ENCODE data around the gene NOC2L. TPM values are rescaled to one million over a fixed set of nuclear protein-coding genes. Genes with fewer than 3 reads are reported as not detected.
"Not testable (repeated sequence)": the region's sequence is repeated elsewhere in the genome, so short reads cannot be mapped to it uniquely, and the experiment has no call there.

Gene NOC2L
- total RNA-seq, 2 experiments from 2014 or later, result 68.9 to 103 TPM

DNA sequence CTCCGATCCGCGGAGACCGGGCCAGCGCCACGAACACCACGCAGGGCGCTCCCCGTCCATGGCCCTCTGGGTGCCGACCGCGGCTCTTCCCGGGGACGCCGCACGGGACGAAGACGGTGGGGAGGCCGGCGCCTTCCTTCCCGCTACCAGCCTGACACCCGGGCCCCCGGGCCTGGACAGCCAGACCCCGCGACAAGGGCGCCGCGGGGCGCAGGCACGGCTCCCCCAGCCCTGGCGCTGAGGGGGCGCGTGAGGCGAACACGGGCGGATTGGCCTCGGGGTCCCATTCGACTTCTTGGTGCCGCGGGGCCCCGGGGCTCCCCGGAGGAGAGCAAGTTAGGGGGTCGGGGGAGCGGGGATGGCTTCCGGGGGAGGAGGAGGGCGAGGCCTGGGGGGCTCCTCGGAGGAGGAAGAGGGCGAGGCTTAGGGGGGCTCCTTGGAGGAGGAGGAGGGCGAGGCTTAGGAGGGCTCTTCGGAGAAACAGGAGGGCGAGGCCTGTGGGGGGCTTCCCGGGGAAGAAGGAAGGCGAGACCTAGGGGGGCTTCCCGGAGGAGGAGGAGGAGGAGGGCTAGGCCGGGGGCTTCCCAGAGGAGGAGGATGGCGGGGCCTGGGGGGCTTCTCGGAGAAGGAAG lies 791 bp upstream of the NOC2L start:
- CTCF ChIA-PET, result interaction anchor here (1.4 to 1.9 kb wide), 5 partner anchors 17 to 55 kb away, joined by 3 to 11 read pairs (median 6); no protein-coding TSS in a partner anchor
- Mint-ChIP-seq H3K9me3 (ENCODE audit: low read depth) (no peaks in the 10 kb centered on the region), H3K36me3 (peaks cover 9% of the 10 kb centered on the region), H3K4me1 (peaks cover 16% of the 10 kb centered on the region), H3K27ac (peak overlapping the region; percentile 56), H3K4me3 (peak overlapping the region; percentile 81), H3K27me3 (no peaks in the 10 kb centered on the region)
- DNase-seq (no peak), ATAC-seq (peak; percentile 13)

DNA sequence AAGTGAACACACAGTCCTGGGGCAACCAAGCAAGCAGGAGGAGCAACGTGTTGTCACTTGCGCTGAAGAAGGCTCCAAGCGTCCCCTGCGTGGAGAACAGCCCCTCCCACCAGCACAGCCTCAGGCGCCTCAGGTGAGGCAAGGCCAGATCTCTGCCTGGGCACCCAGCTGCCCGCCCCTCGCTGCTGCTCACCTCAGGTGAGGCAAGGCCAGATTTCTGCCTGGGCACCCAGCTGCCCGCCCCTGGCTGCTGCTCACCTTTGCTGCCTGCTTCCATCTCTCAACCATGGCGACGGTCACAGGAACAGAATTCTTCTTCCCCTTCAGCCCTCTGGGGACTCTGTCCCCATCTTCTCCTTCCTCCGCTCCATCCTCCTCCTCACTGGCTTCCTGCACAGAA lies 2.4 kb downstream of the NOC2L start:
- Mint-ChIP-seq H3K4me1 (peaks cover 14% of the 10 kb centered on the region), H3K27ac (no peak overlapping the region), H3K4me3 (no peak overlapping the region), H3K9me3 (ENCODE audit: low read depth) (no peaks in the 10 kb centered on the region), H3K27me3 (no peaks in the 10 kb centered on the region), H3K36me3 (peaks cover 15% of the 10 kb centered on the region)
- ATAC-seq (no peak), DNase-seq (no peak)
- CTCF ChIA-PET, result no interaction called here

DNA sequence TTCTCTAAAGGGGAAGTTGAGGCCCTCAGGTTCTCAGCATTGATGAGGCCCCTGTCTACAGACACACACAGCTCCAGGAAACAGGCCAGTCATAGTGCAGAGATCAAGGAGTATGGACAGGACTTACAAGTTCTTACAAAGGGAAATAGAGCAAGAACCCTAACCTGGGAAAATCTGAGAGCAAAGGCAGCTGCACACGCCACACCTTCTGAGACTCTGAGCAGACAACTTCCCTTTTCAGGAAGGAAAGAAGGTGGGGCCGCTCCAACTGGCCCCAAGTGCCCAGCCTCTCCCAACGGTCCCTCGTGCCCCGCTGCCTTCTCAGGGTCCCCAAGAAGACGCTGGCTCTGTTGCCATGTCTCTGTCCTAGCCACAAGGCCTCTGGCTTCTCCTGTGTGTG lies 3.6 kb downstream of the NOC2L start:
- ATAC-seq (no peak), DNase-seq (no peak)
- Mint-ChIP-seq H3K9me3 (ENCODE audit: low read depth) (no peaks in the 10 kb centered on the region), H3K27me3 (no peaks in the 10 kb centered on the region), H3K4me3 (no peak overlapping the region), H3K36me3 (peaks cover 22% of the 10 kb centered on the region), H3K4me1 (peaks cover 11% of the 10 kb centered on the region), H3K27ac (no peak overlapping the region)
- CTCF ChIA-PET, result no interaction called here

DNA sequence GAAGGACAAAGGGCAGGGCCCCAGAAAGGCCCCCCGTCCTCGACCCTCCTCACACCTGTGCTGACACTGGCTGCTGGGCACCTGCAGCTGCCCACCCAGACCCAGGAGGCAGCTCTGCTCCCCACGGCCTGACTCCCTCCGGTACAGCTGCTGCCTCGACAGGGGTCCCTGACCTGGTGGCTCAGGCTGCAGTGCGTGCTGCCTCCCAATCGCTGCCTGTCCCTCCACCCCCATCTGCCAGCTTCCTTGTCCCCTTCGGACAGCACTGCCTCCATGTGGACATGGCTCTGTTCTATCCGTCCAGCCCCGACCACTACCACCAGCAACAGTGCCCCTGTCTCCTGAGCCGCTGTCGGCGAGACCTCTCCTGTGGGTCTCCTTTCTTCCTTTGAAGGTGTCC lies 4.1 kb downstream of the NOC2L start:
- DNase-seq, result no peak
- Mint-ChIP-seq H3K4me3 (no peak overlapping the region), H3K27ac (no peak overlapping the region), H3K27me3 (no peaks in the 10 kb centered on the region), H3K36me3 (peaks cover 26% of the 10 kb centered on the region), H3K4me1 (peaks cover 11% of the 10 kb centered on the region), H3K9me3 (ENCODE audit: low read depth) (no peaks in the 10 kb centered on the region)
- ATAC-seq, result no peak
- CTCF ChIA-PET, result no interaction called here

DNA sequence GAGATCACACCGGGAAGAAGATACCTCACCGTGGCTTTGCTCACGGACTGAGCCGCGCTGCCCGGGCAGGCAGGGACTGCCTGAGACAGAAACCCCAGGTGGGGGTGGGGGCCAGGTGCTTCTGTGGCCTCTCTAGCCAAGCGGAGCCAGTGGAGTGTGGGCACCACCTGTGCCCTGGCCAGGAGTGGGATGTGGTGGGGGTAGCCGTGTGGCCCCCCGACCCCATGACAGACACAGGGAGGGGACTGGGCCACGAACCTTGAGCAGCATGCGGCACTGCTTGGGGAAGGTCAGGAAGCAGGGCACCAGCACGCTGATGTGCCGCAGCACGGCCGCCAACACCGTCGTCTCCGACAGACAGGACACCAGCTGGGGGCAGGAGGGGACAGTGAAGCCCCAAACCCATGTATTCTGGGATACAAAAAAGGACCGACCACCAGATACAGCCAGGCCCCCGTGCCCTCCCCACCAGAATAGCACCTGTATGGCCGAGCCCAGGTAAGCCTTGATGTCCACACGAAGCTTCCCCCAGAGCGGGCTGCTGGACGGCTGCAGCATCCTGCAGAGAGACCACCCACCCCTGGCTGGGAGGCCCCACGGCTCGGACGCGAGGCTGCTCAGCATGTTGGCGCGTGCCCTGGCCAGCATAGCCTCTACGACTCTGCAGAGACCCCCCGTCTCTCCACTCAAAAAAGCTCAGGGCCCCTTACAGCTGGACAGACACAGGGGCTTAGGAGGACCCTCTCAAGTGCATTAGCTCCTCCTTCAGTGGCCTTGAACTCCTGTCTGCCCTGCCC lies 5.3 kb downstream of the NOC2L start:
- no peaks in the 10 kb centered on the region for H3K27me3 Mint-ChIP-seq
- H3K27ac Mint-ChIP-seq, result no peak overlapping the region
- DNase-seq, result no peak
- peaks cover 32% of the 10 kb centered on the region for H3K36me3 Mint-ChIP-seq
- no peak for ATAC-seq
- H3K4me3 Mint-ChIP-seq, result no peak overlapping the region
- CTCF ChIA-PET, result interaction anchor here (0.6 kb wide), 1 partner anchor 49 kb away, joined by 3 read pairs; no protein-coding TSS in a partner anchor
- H3K4me1 Mint-ChIP-seq, result peaks cover 9% of the 10 kb centered on the region
- H3K9me3 Mint-ChIP-seq (ENCODE audit: low read depth), result no peaks in the 10 kb centered on the region

DNA sequence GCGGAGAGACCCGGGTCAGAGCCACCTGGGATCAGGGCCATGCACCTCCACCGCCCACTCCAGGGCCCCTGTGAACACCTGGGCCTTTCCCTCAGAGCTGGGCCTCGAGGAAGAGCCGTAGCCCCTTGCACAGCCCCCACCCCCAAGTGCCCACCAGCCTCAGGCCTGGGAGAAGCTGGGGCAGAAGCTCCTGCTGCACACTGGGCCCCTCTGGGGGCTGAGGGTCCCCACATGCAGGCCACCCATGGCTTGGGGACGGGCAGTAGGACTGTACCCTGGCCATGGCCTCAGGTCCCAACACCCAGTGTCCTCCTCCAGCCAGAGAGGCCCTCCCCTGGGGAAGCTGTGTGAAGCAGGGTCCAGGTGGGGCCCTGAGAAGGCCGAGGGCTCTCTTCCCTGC lies 6.5 kb downstream of the NOC2L start:
- no peak overlapping the region for H3K4me3 Mint-ChIP-seq
- ATAC-seq (no peak), DNase-seq (no peak)
- H3K9me3 Mint-ChIP-seq (ENCODE audit: low read depth), result no peaks in the 10 kb centered on the region
- no peaks in the 10 kb centered on the region for H3K27me3 Mint-ChIP-seq
- peaks cover 3% of the 10 kb centered on the region for H3K4me1 Mint-ChIP-seq
- H3K27ac Mint-ChIP-seq, result no peak overlapping the region
- CTCF ChIA-PET, result no interaction called here
- H3K36me3 Mint-ChIP-seq, result peaks cover 31% of the 10 kb centered on the region

DNA sequence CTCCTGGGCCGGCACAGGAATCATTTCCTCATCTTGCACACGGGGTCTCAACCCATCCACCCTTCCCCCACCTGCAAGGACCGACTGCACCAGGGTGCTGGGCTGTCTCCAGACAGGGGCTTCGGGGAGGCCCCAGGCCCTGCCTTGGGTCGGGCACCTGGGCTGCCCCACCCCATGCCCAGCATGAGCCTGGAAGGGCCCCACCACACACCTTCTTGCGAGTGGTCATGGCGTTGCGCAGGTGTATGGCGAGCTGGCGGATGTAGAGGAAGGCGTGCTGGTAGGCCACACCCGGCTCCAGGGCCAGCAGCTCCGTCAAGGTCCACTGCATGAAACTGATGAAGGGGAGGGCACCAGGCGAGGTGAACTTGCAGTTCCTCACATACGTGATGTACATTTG lies 6.9 kb downstream of the NOC2L start:
- no peaks in the 10 kb centered on the region for H3K4me1 Mint-ChIP-seq
- no peaks in the 10 kb centered on the region for H3K9me3 Mint-ChIP-seq (ENCODE audit: low read depth)
- H3K4me3 Mint-ChIP-seq, result no peak overlapping the region
- H3K36me3 Mint-ChIP-seq, result peaks cover 30% of the 10 kb centered on the region
- CTCF ChIA-PET, result no interaction called here
- ATAC-seq, result no peak
- no peak overlapping the region for H3K27ac Mint-ChIP-seq
- DNase-seq, result no peak
- no peaks in the 10 kb centered on the region for H3K27me3 Mint-ChIP-seq

DNA sequence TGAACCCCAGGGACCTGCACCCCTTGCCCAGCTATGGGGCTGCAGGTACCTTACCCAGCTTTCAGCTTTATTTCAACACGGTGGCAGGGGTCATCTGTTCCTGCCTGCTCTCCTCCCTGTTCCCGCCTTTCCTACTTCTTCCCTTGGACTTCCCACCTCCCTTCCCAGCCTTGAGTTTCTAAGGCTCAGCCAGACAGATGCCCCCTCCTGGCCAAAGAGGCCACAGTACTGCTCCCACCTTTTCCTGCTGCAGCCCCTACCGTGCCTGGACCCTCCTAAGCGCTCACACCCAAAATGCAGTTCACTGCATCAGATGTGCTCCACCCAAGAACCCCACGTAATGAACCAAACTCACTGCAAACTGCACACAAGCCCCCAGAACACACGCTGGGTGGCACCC lies 7.7 kb downstream of the NOC2L start:
- no peak for DNase-seq
- no peak overlapping the region for H3K27ac Mint-ChIP-seq
- CTCF ChIA-PET, result no interaction called here

DNA sequence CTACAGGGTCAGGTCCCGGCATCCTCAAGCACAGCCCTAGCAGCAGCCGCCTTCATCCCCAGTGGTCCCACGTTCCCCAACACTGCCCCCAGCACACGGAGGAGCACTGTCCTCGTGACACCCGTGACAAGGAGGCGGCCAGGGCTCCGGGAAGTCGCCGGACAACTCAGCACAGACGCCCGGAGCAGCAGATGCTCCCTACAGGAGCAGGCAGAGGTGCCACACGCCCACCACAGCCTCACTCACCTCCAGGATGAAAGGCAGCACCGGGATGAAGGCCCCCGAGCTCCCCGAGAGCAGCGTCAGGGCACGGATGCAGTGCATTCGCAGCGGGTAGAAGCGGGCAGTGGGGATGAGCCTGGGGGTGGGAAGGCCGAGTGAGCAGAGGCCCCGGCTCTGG lies 8.2 kb downstream of the NOC2L start:
- Mint-ChIP-seq H3K27ac (no peak overlapping the region), H3K27me3 (no peaks in the 10 kb centered on the region), H3K4me1 (no peaks in the 10 kb centered on the region), H3K4me3 (no peak overlapping the region), H3K36me3 (peaks cover 33% of the 10 kb centered on the region), H3K9me3 (ENCODE audit: low read depth) (no peaks in the 10 kb centered on the region)
- CTCF ChIA-PET, result no interaction called here
- no peak for DNase-seq
- ATAC-seq, result no peak

More for the DNA sequence above, 7.7 kb downstream of the NOC2L start:
- Mint-ChIP-seq H3K4me1 (no peaks in the 10 kb centered on the region), H3K36me3 (peaks cover 31% of the 10 kb centered on the region), H3K9me3 (ENCODE audit: low read depth) (no peaks in the 10 kb centered on the region), H3K4me3 (no peak overlapping the region), H3K27me3 (no peaks in the 10 kb centered on the region)
- no peak for ATAC-seq

DNA sequence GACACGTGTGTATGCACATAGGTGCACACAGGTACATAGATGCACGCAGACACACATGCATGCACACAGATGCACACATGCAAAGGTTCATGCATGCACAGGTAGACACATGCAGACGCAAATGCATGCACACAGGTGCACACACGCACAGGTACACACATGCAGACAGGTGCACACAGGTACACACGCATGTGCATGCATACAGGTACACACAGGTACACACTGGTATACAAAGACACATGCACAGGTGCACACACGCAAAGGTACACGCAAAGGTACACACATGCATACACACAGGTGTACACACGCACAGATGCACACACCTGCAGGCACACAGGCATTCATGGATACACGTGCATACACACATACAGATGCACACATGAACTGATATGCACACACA lies 8.8 kb downstream of the NOC2L start:
- no peak overlapping the region for H3K4me3 Mint-ChIP-seq
- no peaks in the 10 kb centered on the region for H3K9me3 Mint-ChIP-seq (ENCODE audit: low read depth)
- peaks cover 34% of the 10 kb centered on the region for H3K36me3 Mint-ChIP-seq
- H3K4me1 Mint-ChIP-seq, result no peaks in the 10 kb centered on the region
- H3K27me3 Mint-ChIP-seq, result no peaks in the 10 kb centered on the region
- no peak overlapping the region for H3K27ac Mint-ChIP-seq
- CTCF ChIA-PET, result no interaction called here
- DNase-seq, result no peak
- no peak for ATAC-seq

DNA sequence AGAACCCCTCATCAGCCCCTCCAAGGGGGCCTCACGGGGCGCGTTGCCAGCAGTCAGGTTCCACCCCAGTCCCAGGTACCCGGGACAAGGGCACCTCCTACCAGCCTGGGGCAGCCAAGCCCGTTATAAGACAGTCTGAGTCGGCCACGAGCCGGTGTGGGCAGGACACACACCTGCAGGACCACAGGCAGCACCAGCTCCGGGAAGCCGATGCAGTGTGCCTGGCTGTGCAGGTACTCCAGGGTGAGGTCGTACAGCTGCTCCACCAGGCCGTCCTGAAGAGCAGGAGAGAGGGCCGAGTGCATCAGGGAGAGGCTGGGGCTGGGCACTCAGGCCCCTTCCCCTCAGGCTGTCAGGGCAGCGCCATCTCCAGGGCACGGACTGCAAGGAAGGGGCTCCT lies 11.1 kb downstream of the NOC2L start:
- Mint-ChIP-seq H3K36me3 (peaks cover 28% of the 10 kb centered on the region), H3K4me3 (no peak overlapping the region), H3K27ac (no peak overlapping the region), H3K27me3 (peaks cover 14% of the 10 kb centered on the region), H3K9me3 (ENCODE audit: low read depth) (no peaks in the 10 kb centered on the region), H3K4me1 (peaks cover 4% of the 10 kb centered on the region)
- DNase-seq (no peak), ATAC-seq (no peak)
- CTCF ChIA-PET, result no interaction called here

DNA sequence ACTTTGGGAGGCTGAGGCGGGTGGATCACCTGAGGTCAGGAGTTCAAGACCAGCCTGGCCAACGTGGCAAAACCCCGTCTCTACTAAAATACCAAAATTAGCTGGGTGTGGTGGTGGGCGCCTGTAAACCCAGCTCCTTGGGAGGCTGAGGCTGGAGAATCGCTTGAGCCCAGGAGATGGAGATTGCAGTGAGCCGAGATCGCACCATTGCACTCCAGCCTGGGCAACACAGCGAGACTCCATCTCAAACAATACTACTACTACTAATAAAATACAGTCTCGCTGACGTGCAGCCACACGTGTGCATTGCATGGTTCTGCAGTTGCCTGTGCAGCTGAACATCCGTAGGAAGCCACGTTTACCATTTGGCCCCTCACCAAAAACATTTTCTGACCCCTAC lies 12.2 kb downstream of the NOC2L start:
- ATAC-seq; H3K9me3 Mint-ChIP-seq (ENCODE audit: low read depth); CTCF ChIA-PET; H3K4me3 Mint-ChIP-seq; DNase-seq; H3K27ac Mint-ChIP-seq; H3K4me1 Mint-ChIP-seq: not testable (repeated sequence)
- Mint-ChIP-seq H3K27me3 (peaks cover 15% of the 10 kb centered on the region), H3K36me3 (peaks cover 25% of the 10 kb centered on the region)

DNA sequence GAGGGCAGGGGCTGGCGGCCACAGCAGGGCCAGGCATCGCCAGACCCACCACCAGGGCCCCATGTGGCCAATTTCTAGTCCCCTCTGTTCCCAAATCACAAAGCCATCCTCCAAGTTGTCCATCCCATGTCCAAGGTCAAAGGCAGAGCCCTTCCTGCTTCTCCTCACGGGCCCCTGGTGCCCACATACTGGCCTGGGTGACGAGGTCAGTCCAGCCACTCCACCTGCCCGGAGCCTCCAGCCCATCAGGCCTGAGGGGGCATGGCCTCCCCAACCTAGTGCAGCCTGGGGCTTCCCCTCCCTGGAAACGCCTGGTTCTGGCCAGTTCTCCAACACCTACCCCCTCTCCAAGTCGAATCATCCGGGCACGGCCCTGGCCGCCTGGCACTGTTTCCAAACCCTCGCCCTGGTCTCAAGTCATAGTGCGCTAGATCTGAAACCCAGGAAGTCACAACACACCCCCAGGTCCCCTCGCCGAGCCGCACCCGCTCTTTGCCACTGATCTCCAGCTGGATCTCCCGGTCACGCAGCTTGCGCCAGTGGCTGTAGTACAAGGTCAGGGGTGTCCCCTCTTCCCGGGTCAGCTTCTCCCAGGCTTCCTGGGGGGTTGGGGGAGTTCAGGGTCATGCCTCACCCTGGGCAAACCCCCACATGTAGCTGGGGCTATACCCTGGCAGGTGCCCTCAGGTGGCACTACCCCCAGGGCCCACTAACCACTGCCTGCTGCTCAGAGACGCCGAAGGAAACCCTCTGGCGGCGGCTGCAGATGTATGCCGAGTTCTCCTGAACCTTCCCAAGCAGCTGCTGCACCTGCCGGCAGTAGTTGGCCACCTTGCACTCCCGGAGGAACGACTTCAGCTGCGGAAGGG lies 13.1 kb downstream of the NOC2L start:
- Mint-ChIP-seq H3K4me1 (peaks cover 9% of the 10 kb centered on the region), H3K9me3 (ENCODE audit: low read depth) (no peaks in the 10 kb centered on the region), H3K27ac (no peak overlapping the region), H3K36me3 (peaks cover 21% of the 10 kb centered on the region), H3K27me3 (peaks cover 22% of the 10 kb centered on the region), H3K4me3 (no peak overlapping the region)
- DNase-seq (no peak), ATAC-seq (no peak)
- CTCF ChIA-PET, result no interaction called here

Measured in activated CD8-positive, alpha-beta memory T cell treated with anti-CD3 and anti-CD28 coated beads, Interleukin-2, amount 10 ng/mL, durations not matched to agents 7 days and 5 days (primary cell).